IPS-20b (cell line): ENCODE measurements around the gene VRK2.
A peak's percentile ranks its signal among the peaks of the same experiment; 100 is the strongest.

Source experiments
- H3K27ac ChIP-seq: one replicate; pipeline ENCODE4 v1.5.1; 2013; ENCODE audit warnings: low read length
- H3K27me3 ChIP-seq: 2 replicates; pipeline ENCODE4 v1.6.1; 2013; ENCODE audit warnings: mild to moderate bottlenecking, low read length, inconsistent platforms; ENCODE audit not compliant: insufficient read depth
- H3K36me3 ChIP-seq: 2 replicates; pipeline ENCODE4 v1.6.1; 2013; ENCODE audit warnings: low read depth, mild to moderate bottlenecking, inconsistent platforms, low read length, moderate library complexity; ENCODE audit not compliant: insufficient read depth
- H3K4me1 ChIP-seq: 2 replicates; pipeline ENCODE4 v1.6.1; 2013; ENCODE audit warnings: mild to moderate bottlenecking, control low read depth, inconsistent platforms, low read length, moderate library complexity; ENCODE audit not compliant: insufficient read depth
- H3K4me3 ChIP-seq: 2 replicates; pipeline ENCODE4 v1.5.1; 2013; ENCODE audit warnings: mild to moderate bottlenecking, low read length, inconsistent platforms
- H3K9ac ChIP-seq: 2 replicates; pipeline ENCODE4 v1.6.1; 2013; ENCODE audit warnings: low read depth, mild to moderate bottlenecking, inconsistent platforms, low read length, moderate library complexity
- H3K9me3 ChIP-seq: 2 replicates; pipeline ENCODE4 v1.6.1; 2013; ENCODE audit warnings: mild to moderate bottlenecking, low read depth, low read length, inconsistent platforms; ENCODE audit not compliant: insufficient read depth

Gene VRK2

DNA sequence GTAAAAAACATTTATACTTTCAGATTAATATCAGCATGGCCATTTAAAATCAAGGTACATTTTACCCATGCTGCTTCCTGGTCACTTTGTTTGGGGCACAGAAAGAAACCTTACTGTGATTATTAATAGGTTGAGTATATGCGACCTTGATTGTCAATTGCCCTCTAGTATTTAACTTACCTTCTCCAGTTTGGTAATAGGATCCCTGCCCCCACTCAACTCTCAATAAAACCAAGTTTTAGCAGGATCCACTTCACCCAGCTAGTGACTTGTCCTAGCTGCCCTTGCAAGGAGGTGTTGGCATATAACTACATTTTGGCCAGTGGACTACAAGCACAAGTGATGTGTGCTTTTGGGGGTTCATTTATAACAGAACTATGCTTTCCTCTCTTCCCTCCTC lies 160.2 kb downstream of the VRK2 start:
- Histone ChIP-seq H3K27ac (peak overlapping the region; percentile 26), H3K9ac (peak overlapping the region; percentile 40; the same call in 1 of the 2 replicates), H3K4me3 (peak overlapping the region; percentile 16; the same call in 1 of the 2 replicates), H3K9me3 (peaks cover 13% of the 10 kb centered on the region), H3K27me3 (no peaks in the 10 kb centered on the region), H3K4me1 (peaks cover 27% of the 10 kb centered on the region; the same call in 1 of the 2 replicates), H3K36me3 (peaks cover 53% of the 10 kb centered on the region)

DNA sequence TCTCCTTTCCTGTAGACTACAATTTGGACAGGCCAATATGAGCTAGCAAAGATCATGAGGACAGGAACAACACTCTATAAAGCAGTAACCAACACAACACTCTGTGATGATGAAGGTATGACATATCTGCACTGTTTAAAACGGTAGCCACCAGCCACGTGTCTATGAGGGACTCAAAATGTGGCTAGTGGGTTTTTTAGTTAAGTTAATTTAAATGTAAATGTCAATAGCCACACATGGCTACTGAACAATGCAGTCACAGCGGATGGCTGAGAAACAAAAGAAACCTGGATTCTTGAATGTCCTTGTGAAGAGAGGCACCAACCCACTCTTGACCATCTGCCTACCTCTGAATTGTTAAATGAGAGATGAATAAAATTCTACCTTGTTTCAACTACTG lies 160.6 kb downstream of the VRK2 start:
- H3K9ac ChIP-seq: peak overlapping the region; percentile 40; the same call in 1 of the 2 replicates
- H3K9me3 ChIP-seq: peaks cover 14% of the 10 kb centered on the region
- H3K27me3 ChIP-seq: no peaks in the 10 kb centered on the region
- peaks cover 27% of the 10 kb centered on the region; the same call in 1 of the 2 replicates for H3K4me1 ChIP-seq
- H3K27ac ChIP-seq: peak overlapping the region; percentile 26
- peak overlapping the region; percentile 16; the same call in 1 of the 2 replicates for H3K4me3 ChIP-seq
- H3K36me3 ChIP-seq: peaks cover 53% of the 10 kb centered on the region
